Caco-2 (cell line): ENCODE measurements around the gene MYO9B. TPM values are rescaled to one million over a fixed set of nuclear protein-coding genes. Genes with fewer than 3 reads are reported as not detected.

ENCODE experiments used
- BruUV-seq: library from RNA; stranded (reverse); fragments of 400-500 nt; replicated peaks from 2 replicates; lab custom pipeline; 2021; lab: Mats Ljungman, UMichigan
- CTCF ChIA-PET: fragments of 300-600 bp; sonication (Branson Sonifier 250); formaldehyde crosslinking; loops from one replicate; lab custom pipeline; 2022; ENCODE audit warnings: antibody characterized with exemption; lab: Charles Lee
- POLR2A ChIA-PET: fragments of 300-600 bp; sonication (Branson Sonifier 250); formaldehyde crosslinking; loops from one replicate; lab custom pipeline; 2022; ENCODE audit warnings: antibody characterized with exemption; lab: Charles Lee
- DNase-seq, 2 experiments: peaks; one replicate each; pipeline versions ENCODE4 v3.0.0 to v3.0.0-alpha.2; 2020 to 2022
- H3K27me3 ChIP-seq: replicated peaks from 2 replicates; pipeline ENCODE4 v1.6.0; 2011; ENCODE audit warnings: low read length; ENCODE audit not compliant: control insufficient read depth, insufficient read depth
- H3K36me3 ChIP-seq: 2 replicates; pipeline ENCODE4 v1.5.1; 2011; ENCODE audit warnings: low read length; ENCODE audit not compliant: control insufficient read depth, insufficient read depth
- H3K4me1 ChIP-seq: fragments of 250-450 bp; sonication (Bioruptor Pico); 2 replicates; pipeline ENCODE4 v1.5.1; 2020; ENCODE audit warnings: mild to moderate bottlenecking
- H3K4me3 ChIP-seq: 2 replicates; pipeline ENCODE4 v1.5.1; 2011; ENCODE audit warnings: low read depth, mild to moderate bottlenecking, control low read depth, low read length
- H3K9me3 ChIP-seq: fragments of 250-450 bp; sonication (Bioruptor Pico); 2 replicates; pipeline ENCODE4 v1.5.1; 2020; ENCODE audit warnings: mild to moderate bottlenecking, moderate library complexity
- H3K27ac Mint-ChIP-seq: one replicate; pipeline ENCODE4 v1.8.0; 2022; ENCODE audit warnings: mixed read lengths; ENCODE audit not compliant: unreplicated experiment
- H3K27me3 Mint-ChIP-seq: one replicate; pipeline ENCODE4 v1.8.0; 2022; ENCODE audit warnings: mixed read lengths; ENCODE audit not compliant: insufficient read depth, unreplicated experiment
- H3K36me3 Mint-ChIP-seq: one replicate; pipeline ENCODE4 v1.8.0; 2022; ENCODE audit warnings: mild to moderate bottlenecking, mixed read lengths; ENCODE audit not compliant: insufficient read depth, unreplicated experiment
- H3K4me1 Mint-ChIP-seq: one replicate; pipeline ENCODE4 v1.8.0; 2022; ENCODE audit warnings: low read depth, mixed read lengths; ENCODE audit not compliant: unreplicated experiment
- H3K4me3 Mint-ChIP-seq: one replicate; pipeline ENCODE4 v1.8.0; 2022; ENCODE audit warnings: mild to moderate bottlenecking, moderate library complexity, mixed read lengths; ENCODE audit not compliant: unreplicated experiment
- H3K9me3 Mint-ChIP-seq: one replicate; pipeline ENCODE4 v1.8.0; 2022; ENCODE audit warnings: mixed read lengths; ENCODE audit not compliant: unreplicated experiment
- CTCF ChIP-seq, 2 experiments: fragments of 200-600 bp in 1 of 2; IDR thresholded peaks; 1 replicate in 1 of 2; 2 replicates in 1 of 2; pipeline versions ENCODE4 v1.5.1 to v1.8.0; 2011 to 2022; ENCODE audit warnings: antibody characterized with exemption in 1 of 2, control low read depth in 1 of 2, inconsistent platforms in 1 of 2, low read depth in 1 of 2, low read length in 1 of 2, mild to moderate bottlenecking in 1 of 2, moderate library complexity in 1 of 2; ENCODE audit not compliant: insufficient read depth in 1 of 2, severe bottlenecking in 1 of 2, unreplicated experiment in 1 of 2
- intact Hi-C: fragments of 100-400 bp; cut with micrococcal nuclease; formaldehyde crosslinking; loops from one replicate; pipeline ENCODE4 v1.10.0; 2022; ENCODE audit not compliant: unreplicated experiment
- total RNA-seq: library from RNA; stranded (reverse); gene quantifications from 2 replicates; pipeline ENCODE4 v1.2.3, GENCODE V29; 2022

The MYO9B gene
- total RNA-seq, 1 experiment from 2014 or later, result 47.6 TPM

- CTCF ChIA-PET, result no interaction called here
- DNase-seq, result no peak
- H3K9me3 ChIP-seq, result no peaks in the 10 kb centered on the region
- no peak for TF ChIP-seq CTCF (IDR thresholded peaks at IDR 0.05; ENCODE audit: insufficient read depth in 1 of 2, low read depth in 1 of 2, low read length in 1 of 2, severe bottlenecking in 1 of 2, unreplicated experiment in 1 of 2)
- Mint-ChIP-seq H3K27me3 (no peaks in the 10 kb centered on the region), H3K9me3 (no peaks in the 10 kb centered on the region), H3K4me3 (no peak overlapping the region), H3K36me3 (peaks cover 19% of the 10 kb centered on the region), H3K4me1 (no peaks in the 10 kb centered on the region), H3K27ac (no peak overlapping the region)
- no peaks in the 10 kb centered on the region for H3K27me3 ChIP-seq
- POLR2A ChIA-PET, result no interaction called here
- no TSS peak for BruUV-seq
- intact Hi-C loops, result no loop called here
- no peaks in the 10 kb centered on the region for H3K4me1 ChIP-seq
- no peaks in the 10 kb centered on the region; the same call in 1 of the 2 replicates for H3K36me3 ChIP-seq
- no peak overlapping the region for H3K4me3 ChIP-seq
Measured at GRCh38 chr19:17045907-17046502, 29.6 kb upstream of the MYO9B start.

- ChIA-PET CTCF (no interaction called here), POLR2A (no interaction called here)
- no peaks in the 10 kb centered on the region for H3K9me3 Mint-ChIP-seq
- peaks cover 41% of the 10 kb centered on the region for H3K36me3 Mint-ChIP-seq
- Histone ChIP-seq H3K4me1 (no peaks in the 10 kb centered on the region), H3K36me3 (no peaks in the 10 kb centered on the region; the same call in 1 of the 2 replicates), H3K27me3 (no peaks in the 10 kb centered on the region), H3K9me3 (no peaks in the 10 kb centered on the region), H3K4me3 (no peak overlapping the region)
- no peak overlapping the region for H3K4me3 Mint-ChIP-seq
- H3K4me1 Mint-ChIP-seq, result no peaks in the 10 kb centered on the region
- no peak overlapping the region for H3K27ac Mint-ChIP-seq
- no TSS peak for BruUV-seq
- intact Hi-C loops, result no loop called here
- TF ChIP-seq CTCF (IDR thresholded peaks at IDR 0.05; ENCODE audit: insufficient read depth in 1 of 2, low read depth in 1 of 2, low read length in 1 of 2, severe bottlenecking in 1 of 2, unreplicated experiment in 1 of 2), result no peak
- DNase-seq, result no peak
- H3K27me3 Mint-ChIP-seq, result no peaks in the 10 kb centered on the region
Measured at GRCh38 chr19:17048885-17049453, 26.6 kb upstream of the MYO9B start.

GRCh38 chr19:17049711-17050280 is 25.8 kb upstream of the MYO9B start:
- no peak for DNase-seq
- ChIA-PET POLR2A (no interaction called here), CTCF (interaction anchor here (0.6 kb wide), 1 partner anchor 205 kb away, joined by 3 read pairs; no protein-coding TSS in a partner anchor)
- H3K9me3 Mint-ChIP-seq, result no peaks in the 10 kb centered on the region
- H3K4me3 Mint-ChIP-seq, result no peak overlapping the region
- Histone ChIP-seq H3K27me3 (no peaks in the 10 kb centered on the region), H3K4me3 (no peak overlapping the region), H3K9me3 (no peaks in the 10 kb centered on the region), H3K4me1 (no peaks in the 10 kb centered on the region), H3K36me3 (no peaks in the 10 kb centered on the region; the same call in 1 of the 2 replicates)
- no peak overlapping the region for H3K27ac Mint-ChIP-seq
- no peaks in the 10 kb centered on the region for H3K27me3 Mint-ChIP-seq
- no TSS peak for BruUV-seq
- H3K36me3 Mint-ChIP-seq, result peaks cover 41% of the 10 kb centered on the region
- TF ChIP-seq CTCF (IDR thresholded peaks at IDR 0.05; ENCODE audit: insufficient read depth in 1 of 2, low read depth in 1 of 2, low read length in 1 of 2, severe bottlenecking in 1 of 2, unreplicated experiment in 1 of 2), result no peak
- intact Hi-C loops, result no loop called here
- H3K4me1 Mint-ChIP-seq, result no peaks in the 10 kb centered on the region
